ENCODE measurements around the gene TLX1.

- TF ChIP-seq CTCF (IDR thresholded peaks at IDR 0.05) (no peak), POLR2A (IDR thresholded peaks at IDR 0.05) (no peak), POLR2AphosphoS5 (IDR thresholded peaks at IDR 0.05) (no peak)
These were observed 12.2 kb downstream of the TLX1 start for GRCh38 chr10:101143345-101143630.
